GM21529 (cell line): Measurements from ENCODE around the gene MYL4.
A peak's percentile ranks its signal among the peaks of the same experiment; 100 is the strongest.
"Not testable (repeated sequence)": the region's sequence is repeated elsewhere in the genome, so short reads cannot be mapped to it uniquely, and the experiment has no call there.

Source experiments
- ATAC-seq: cut with Tn5 transposase; IDR thresholded peaks from one replicate; pipeline ENCODE4 v1.9.1; 2021; ENCODE audit not compliant: unreplicated experiment

Gene MYL4

GRCh38 chr17:47192554-47192953 is 16.6 kb upstream of the MYL4 start:
- ATAC-seq: no peak

GRCh38 chr17:47193931-47194511 is 15.1 kb upstream of the MYL4 start:
- ATAC-seq: no peak

GRCh38 chr17:47197821-47198220 is 11.3 kb upstream of the MYL4 start:
- no peak for ATAC-seq

- no peak for ATAC-seq
Observed at GRCh38 chr17:47199627-47200324, 9.4 kb upstream of the MYL4 start.

GRCh38 chr17:47200325-47200664 is 8.9 kb upstream of the MYL4 start:
- no peak for ATAC-seq

- ATAC-seq: no peak
Observed at GRCh38 chr17:47201166-47201565, 8.0 kb upstream of the MYL4 start.

GRCh38 chr17:47203984-47204721 is 5.0 kb upstream of the MYL4 start:
- ATAC-seq: no peak

- ATAC-seq: peak; percentile 54
Observed at GRCh38 chr17:47204722-47205418, 4.3 kb upstream of the MYL4 start.

GRCh38 chr17:47205419-47205963 is 3.7 kb upstream of the MYL4 start:
- peak; percentile 44 for ATAC-seq

- ATAC-seq: no peak
Observed at GRCh38 chr17:47207143-47208067, 1.7 kb upstream of the MYL4 start.

GRCh38 chr17:47209499-47209898 is 351 bp downstream of the MYL4 start:
- no peak for ATAC-seq

- no peak for ATAC-seq
Observed at GRCh38 chr17:47210105-47210504, 957 bp downstream of the MYL4 start.

- ATAC-seq: no peak
Observed at GRCh38 chr17:47210779-47211178, 1.6 kb downstream of the MYL4 start.

- no peak for ATAC-seq
Observed at GRCh38 chr17:47212458-47212857, 3.3 kb downstream of the MYL4 start.

- ATAC-seq: no peak
Observed at GRCh38 chr17:47213540-47213939, 4.4 kb downstream of the MYL4 start.

- no peak for ATAC-seq
Observed at GRCh38 chr17:47214931-47215330, 5.8 kb downstream of the MYL4 start.

GRCh38 chr17:47216821-47217220 is 7.7 kb downstream of the MYL4 start:
- ATAC-seq: not testable (repeated sequence)

GRCh38 chr17:47217279-47217678 is 8.1 kb downstream of the MYL4 start:
- ATAC-seq: not testable (repeated sequence)

- ATAC-seq: no peak
Observed at GRCh38 chr17:47218896-47219430, 9.8 kb downstream of the MYL4 start.
